DND-41 (cell line): Measurements from ENCODE around the gene PRKAR1B.

Source experiments
- CTCF ChIP-seq: IDR thresholded peaks from 2 replicates; pipeline ENCODE4 v1.5.1; 2012; ENCODE audit warnings: borderline replicate concordance, low read length, moderate library complexity, mild to moderate bottlenecking; ENCODE audit not compliant: poor library complexity, severe bottlenecking; ENCODE audit errors: extremely low read depth
- EZH2 ChIP-seq: IDR thresholded peaks from 3 replicates; pipeline ENCODE4 v1.6.1; 2012; ENCODE audit warnings: borderline replicate concordance, low read depth, mild to moderate bottlenecking, moderate library complexity, low read length, inconsistent platforms; ENCODE audit not compliant: severe bottlenecking

- TF ChIP-seq CTCF (no peak), EZH2 (no peak)
Observed at GRCh38 chr7:516216-516605, 210.9 kb downstream of the PRKAR1B start.
